Activated naive CD8-positive, alpha-beta T cell treated with anti-CD3 and anti-CD28 coated beads, Interleukin-2, amount 10 ng/mL, durations not matched to agents 7 days and 5 days (primary cell): Measurements from ENCODE around the gene RMRP. TPM values are rescaled to one million over a fixed set of nuclear protein-coding genes. Genes with fewer than 3 reads are reported as not detected.

Source experiments
- ATAC-seq: fragments of 150-1000 bp; cut with Tn5 transposase; one replicate; pipeline ENCODE4 v1.10.0; 2021; ENCODE audit warnings: low read depth, moderate library complexity
- POLR2A ChIA-PET: fragments of 350-600 bp; sonication (Branson Sonifier 250); formaldehyde crosslinking; loops from one replicate; lab custom pipeline; 2021; ENCODE audit warnings: antibody characterized with exemption; lab: Charles Lee
- DNase-seq: peaks from one replicate; pipeline ENCODE4 v3.0.0; 2021
- H3K27ac Mint-ChIP-seq: one replicate; pipeline ENCODE4 v1.8.0; 2022; ENCODE audit warnings: mild to moderate bottlenecking, mixed read lengths
- H3K27me3 Mint-ChIP-seq: one replicate; pipeline ENCODE4 v1.8.0; 2022; ENCODE audit warnings: mild to moderate bottlenecking, moderate library complexity, mixed read lengths
- H3K36me3 Mint-ChIP-seq: one replicate; pipeline ENCODE4 v1.8.0; 2021; ENCODE audit warnings: mild to moderate bottlenecking, mixed read lengths
- H3K4me1 Mint-ChIP-seq: one replicate; pipeline ENCODE4 v1.8.0; 2021; ENCODE audit warnings: mixed read lengths
- H3K4me3 Mint-ChIP-seq: one replicate; pipeline ENCODE4 v1.8.0; 2022; ENCODE audit warnings: mild to moderate bottlenecking, moderate library complexity, mixed read lengths
- H3K9me3 Mint-ChIP-seq: one replicate; pipeline ENCODE4 v1.8.0; 2021; ENCODE audit warnings: mixed read lengths
- microRNA-seq: library from miRNA; unstranded; fragments of <30 nt; microRNA quantifications from one replicate; pipeline ENCODE4 v1.2.0, GENCODE V29; 2022
- total RNA-seq, 2 experiments: library from RNA; stranded (reverse); gene quantifications; one replicate each; pipeline ENCODE4 v1.2.3, GENCODE V29; 2021

RMRP gene
- total RNA-seq, 2 experiments from 2014 or later, result 10,447 to 10,452 TPM

DNA sequence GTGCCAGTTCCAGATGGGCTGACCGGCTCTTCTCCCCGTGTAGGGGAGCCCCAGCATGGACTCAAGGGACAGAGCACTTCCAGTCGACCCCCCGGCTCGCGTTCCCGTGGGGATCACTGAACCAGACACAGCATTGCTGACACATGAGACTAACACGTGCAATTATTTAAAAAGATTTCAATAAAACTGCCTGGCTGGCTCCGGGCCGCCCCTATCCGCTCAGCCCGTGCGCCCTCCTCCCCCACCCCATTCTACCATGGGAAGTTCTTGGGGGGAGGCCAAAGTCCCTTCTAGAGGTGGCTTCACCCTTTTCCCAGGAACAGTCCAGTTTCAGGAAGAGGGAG, 48.0 kb downstream of the RMRP start:
- Mint-ChIP-seq H3K4me1 (peaks cover 21% of the 10 kb centered on the region), H3K27ac (no peak overlapping the region), H3K9me3 (no peaks in the 10 kb centered on the region), H3K36me3 (peaks cover 26% of the 10 kb centered on the region), H3K4me3 (no peak overlapping the region), H3K27me3 (no peaks in the 10 kb centered on the region)
- POLR2A ChIA-PET, result interaction anchor here (2.0 kb wide), 1 partner anchor 37 kb away, joined by 11 read pairs; no protein-coding TSS in a partner anchor
- ATAC-seq, result no peak
- no peak for DNase-seq

DNA sequence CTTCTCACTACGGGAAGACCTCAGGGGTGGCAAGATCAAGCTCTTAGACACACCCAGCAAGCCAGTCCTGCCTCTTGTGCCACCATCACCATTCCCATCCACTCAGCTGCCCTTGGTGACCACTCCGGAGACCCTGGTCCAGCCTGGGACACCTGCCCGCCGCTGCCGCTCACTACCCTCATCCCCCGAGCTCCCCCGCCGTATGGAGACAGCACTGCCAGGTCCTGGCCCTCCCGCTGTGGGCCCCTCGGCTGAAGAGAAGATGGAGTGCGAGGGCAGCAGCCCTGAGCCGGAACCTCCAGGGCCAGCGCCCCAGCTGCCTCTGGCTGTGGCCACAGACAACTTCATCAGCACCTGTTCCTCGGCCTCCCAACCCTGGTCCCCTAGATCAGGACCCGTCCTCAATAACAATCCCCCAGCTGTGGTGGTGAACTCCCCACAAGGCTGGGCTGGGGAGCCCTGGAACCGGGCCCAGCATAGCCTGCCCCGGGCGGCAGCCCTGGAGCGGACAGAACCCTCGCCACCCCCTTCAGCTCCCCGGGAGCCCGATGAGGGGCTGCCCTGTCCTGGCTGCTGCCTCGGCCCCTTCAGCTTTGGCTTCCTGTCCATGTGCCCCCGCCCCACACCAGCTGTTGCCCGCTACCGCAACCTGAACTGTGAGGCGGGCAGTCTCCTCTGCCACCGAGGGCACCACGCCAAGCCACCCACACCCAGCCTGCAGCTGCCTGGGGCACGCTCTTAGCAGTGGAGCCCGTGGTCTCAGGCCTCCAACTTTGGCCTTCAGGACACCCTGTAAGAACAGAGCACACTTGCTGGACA, 48.6 kb downstream of the RMRP start:
- Mint-ChIP-seq H3K27ac (no peak overlapping the region), H3K4me1 (peaks cover 24% of the 10 kb centered on the region), H3K36me3 (peaks cover 23% of the 10 kb centered on the region), H3K9me3 (no peaks in the 10 kb centered on the region), H3K27me3 (no peaks in the 10 kb centered on the region), H3K4me3 (no peak overlapping the region)
- no peak for DNase-seq
- POLR2A ChIA-PET, result no interaction called here
- no peak for ATAC-seq

DNA sequence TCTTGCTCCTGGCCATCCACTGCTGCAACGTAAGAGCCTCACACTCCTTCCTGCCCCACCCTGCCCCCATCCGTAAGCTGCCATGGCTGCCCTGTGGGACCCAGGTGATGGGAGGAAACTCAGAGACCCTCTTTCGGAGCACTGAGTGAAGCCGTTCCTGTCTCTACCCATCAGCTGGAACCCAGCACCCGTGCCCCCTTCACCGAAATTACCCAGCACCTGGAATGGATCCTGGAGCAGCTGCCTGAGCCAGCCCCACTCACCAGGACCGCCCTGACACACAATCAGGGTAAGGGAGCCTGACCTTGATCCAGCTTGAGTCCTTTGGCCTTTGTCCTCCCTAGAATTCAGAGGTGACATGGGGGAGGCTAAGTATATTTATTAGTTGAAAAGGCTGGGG, 49.6 kb downstream of the RMRP start:
- POLR2A ChIA-PET, result interaction anchor here (1.0 kb wide), 1 partner anchor 9 kb away, joined by 4 read pairs; no protein-coding TSS in a partner anchor
- Mint-ChIP-seq H3K27me3 (no peaks in the 10 kb centered on the region), H3K4me1 (peaks cover 30% of the 10 kb centered on the region), H3K27ac (no peak overlapping the region), H3K9me3 (no peaks in the 10 kb centered on the region), H3K4me3 (no peak overlapping the region), H3K36me3 (peaks cover 18% of the 10 kb centered on the region)
- no peak for DNase-seq
- no peak for ATAC-seq

Small RNA genes lying within 50 kb of the gene (microRNA-seq; reads per million reads assigned to microRNA genes)
- gene MIR4667, result not detected

Other genes with a start within 250 kb of the RMRP start
- 1 to 10 TPM; 2.1 to 2.3 TPM for gene RUSC2, start 167.9 kb downstream of the RMRP start, total RNA-seq
- 10 to 100 TPM; 42.2 to 42.8 TPM for gene TESK1, start 52.8 kb downstream of the RMRP start, total RNA-seq
- gene CD72, start 39.6 kb downstream of the RMRP start, total RNA-seq, result 10 to 100 TPM; 15.3 to 18.4 TPM
- 100 to 1,000 TPM; 174 to 195 TPM for gene SIT1, start 7.1 kb downstream of the RMRP start, total RNA-seq
- gene CCDC107, start 273 bp upstream of the RMRP start, total RNA-seq, result 10 to 100 TPM; 32.7 to 36.3 TPM
- 10 to 100 TPM; 13.1 to 13.4 TPM for gene ARHGEF39, start 7.2 kb upstream of the RMRP start, total RNA-seq
- gene CA9, start 15.9 kb upstream of the RMRP start, total RNA-seq, result 1 to 10 TPM in 1 of 2 experiments, under 1 TPM in 1; 0.86 to 1.2 TPM
- 10 to 100 TPM; 35.7 to 36.9 TPM for gene TPM2, start 31.9 kb upstream of the RMRP start, total RNA-seq
- 100 to 1,000 TPM; 381 to 388 TPM for gene TLN1, start 74.2 kb upstream of the RMRP start, total RNA-seq
- gene CREB3, start 74.6 kb upstream of the RMRP start, total RNA-seq, result 10 to 100 TPM; 21.1 to 24.1 TPM
- gene GBA2, start 91.2 kb upstream of the RMRP start, total RNA-seq, result 10 to 100 TPM; 60.1 to 62.2 TPM
- 10 to 100 TPM; 26.9 to 29.1 TPM for gene RGP1, start 91.3 kb upstream of the RMRP start, total RNA-seq
- not detected for gene MSMP, start 96.3 kb upstream of the RMRP start, total RNA-seq
- gene NPR2, start 133.6 kb upstream of the RMRP start, total RNA-seq, result 10 to 100 TPM; 13.5 to 13.7 TPM
- 1 to 10 TPM; 3.4 to 4.6 TPM for gene SPAG8, start 154.2 kb upstream of the RMRP start, total RNA-seq
- 10 to 100 TPM; 54.3 to 56.4 TPM for gene HINT2, start 157.0 kb upstream of the RMRP start, total RNA-seq
- gene FAM221B, start 170.7 kb upstream of the RMRP start, total RNA-seq, result not detected
- 1 to 10 TPM; 5.9 to 6.1 TPM for gene TMEM8B, start 171.2 kb upstream of the RMRP start, total RNA-seq
- gene OR13J1, start 212.4 kb upstream of the RMRP start, total RNA-seq, result not detected
- not detected for gene HRCT1, start 248.2 kb upstream of the RMRP start, total RNA-seq